Mesendoderm (in vitro differentiated cells): ENCODE results near the gene PCDHGB5.
A peak's percentile ranks its signal among the peaks of the same experiment; 100 is the strongest.
"Not testable (repeated sequence)": the region's sequence is repeated elsewhere in the genome, so short reads cannot be mapped to it uniquely, and the experiment has no call there.

Experiments used
- DNase-seq: peaks from one replicate; pipeline ENCODE4 v3.0.0; 2013
- H2AK5ac ChIP-seq: 2 replicates; pipeline ENCODE4 v1.6.1; 2013; ENCODE audit warnings: low read length, inconsistent platforms
- H2BK120ac ChIP-seq: 2 replicates; pipeline ENCODE4 v1.6.1; 2013; ENCODE audit warnings: low read depth, mild to moderate bottlenecking, low read length, moderate library complexity, mixed read lengths
- H2BK15ac ChIP-seq: replicated peaks from 2 replicates; pipeline ENCODE4 v1.6.1; 2013; ENCODE audit warnings: low read depth, mild to moderate bottlenecking, moderate library complexity
- H2BK5ac ChIP-seq: 2 replicates; pipeline ENCODE4 v1.6.1; 2013; ENCODE audit warnings: low read length, inconsistent platforms
- H3K18ac ChIP-seq: 2 replicates; pipeline ENCODE4 v1.6.1; 2013; ENCODE audit warnings: mild to moderate bottlenecking, low read length, mixed read lengths
- H3K23ac ChIP-seq: one replicate; pipeline ENCODE4 v1.6.1; 2013; ENCODE audit warnings: low read length
- H3K27ac ChIP-seq: 2 replicates; pipeline ENCODE4 v1.5.1; 2013; ENCODE audit warnings: low read depth, mild to moderate bottlenecking, inconsistent platforms, low read length, moderate library complexity
- H3K27me3 ChIP-seq: 2 replicates; pipeline ENCODE4 v1.6.1; 2013; ENCODE audit warnings: low read length, control low read depth, mild to moderate bottlenecking, inconsistent platforms; ENCODE audit not compliant: insufficient read depth, poor library complexity
- H3K36me3 ChIP-seq: 2 replicates; pipeline ENCODE4 v1.6.1; 2013; ENCODE audit warnings: low read length, inconsistent platforms; ENCODE audit not compliant: control insufficient read depth, insufficient read depth
- H3K4ac ChIP-seq: one replicate; pipeline ENCODE4 v1.6.1; 2013; ENCODE audit warnings: low read depth, mild to moderate bottlenecking, low read length, moderate library complexity
- H3K4me1 ChIP-seq: 2 replicates; pipeline ENCODE4 v1.6.1; 2013; ENCODE audit warnings: low read depth, low read length, inconsistent platforms; ENCODE audit not compliant: control insufficient read depth
- H3K4me2 ChIP-seq: 2 replicates; pipeline ENCODE4 v1.6.1; 2013; ENCODE audit warnings: low read length
- H3K4me3 ChIP-seq: 2 replicates; pipeline ENCODE4 v1.5.1; 2013; ENCODE audit warnings: mild to moderate bottlenecking, low read length
- H3K56ac ChIP-seq: one replicate; pipeline ENCODE4 v1.6.1; 2013; ENCODE audit warnings: low read length
- H3K79me1 ChIP-seq: 2 replicates; pipeline ENCODE4 v1.6.1; 2013; ENCODE audit warnings: low read length, inconsistent platforms
- H3K79me2 ChIP-seq: 2 replicates; pipeline ENCODE4 v1.6.1; 2013; ENCODE audit warnings: mild to moderate bottlenecking, low read length; ENCODE audit not compliant: control insufficient read depth, insufficient read depth
- H3K9ac ChIP-seq: 2 replicates; pipeline ENCODE4 v1.6.1; 2013; ENCODE audit warnings: low read length, inconsistent platforms
- H4K5ac ChIP-seq: one replicate; pipeline ENCODE4 v1.6.1; 2013; ENCODE audit warnings: low read length
- H4K8ac ChIP-seq: one replicate; pipeline ENCODE4 v1.6.1; 2013; ENCODE audit warnings: low read depth, mild to moderate bottlenecking, control low read depth, low read length, moderate library complexity
- WGBS: extraction: QIAGEN DNeasy Blood & Tissue Kit; methylation state at CpG from one replicate; pipeline ENCODE4 v1.1.7; 2013; ENCODE audit warnings: low lambda C conversion rate, missing lambda C conversion rate; ENCODE audit not compliant: insufficient coverage; ENCODE audit errors: extremely low coverage; 5-methylcytosine and 5-hydroxymethylcytosine counted together

Gene PCDHGB5

GRCh38 chr5:141384471-141385267 is 13.1 kb upstream of the PCDHGB5 start:
- no peak for DNase-seq
- Histone ChIP-seq H3K56ac (no peak overlapping the region), H3K27ac (no peak overlapping the region), H3K4me3 (no peak overlapping the region), H3K79me1 (no peaks in the 10 kb centered on the region), H4K5ac (no peak overlapping the region), H2BK120ac (no peak overlapping the region), H3K18ac (no peak overlapping the region), H3K79me2 (no peaks in the 10 kb centered on the region), H3K4ac (no peak overlapping the region), H2BK15ac (no peak overlapping the region), H3K36me3 (no peaks in the 10 kb centered on the region), H3K23ac (no peak overlapping the region), H3K4me1 (no peaks in the 10 kb centered on the region), H3K9ac (no peak overlapping the region), H4K8ac (no peak overlapping the region), H2BK5ac (no peak overlapping the region), H3K4me2 (no peak overlapping the region), H2AK5ac (no peak overlapping the region), H3K27me3 (no peaks in the 10 kb centered on the region)
- WGBS = no CpG with 5 or more reads among the region's 43 CpGs

GRCh38 chr5:141387557-141388311 is 10.0 kb upstream of the PCDHGB5 start, which contains the start of gene PCDHGB4:
Gene PCDHGB4 (plus strand): TSS chr5:141387698. CDS start chr5:141387885, 187 bp downstream.
- WGBS = no CpG with 5 or more reads among the region's 40 CpGs
- H3K56ac ChIP-seq, H3K18ac ChIP-seq, H4K5ac ChIP-seq, H2BK15ac ChIP-seq, H3K23ac ChIP-seq, H3K4me3 ChIP-seq, H3K79me2 ChIP-seq, H3K4ac ChIP-seq, H2AK5ac ChIP-seq, H3K79me1 ChIP-seq, H3K4me1 ChIP-seq, H3K36me3 ChIP-seq, H3K4me2 ChIP-seq, H3K27ac ChIP-seq, H3K27me3 ChIP-seq, H2BK5ac ChIP-seq, H2BK120ac ChIP-seq, H4K8ac ChIP-seq, H3K9ac ChIP-seq: not testable (repeated sequence)
- DNase-seq = peak; percentile 65

- no peak overlapping the region for H3K23ac ChIP-seq
- no peak overlapping the region for H2AK5ac ChIP-seq
- H2BK15ac ChIP-seq = no peak overlapping the region
- no peaks in the 10 kb centered on the region for H3K4me1 ChIP-seq
- no peaks in the 10 kb centered on the region for H3K36me3 ChIP-seq
- WGBS = no CpG with 5 or more reads among the region's 10 CpGs
- no peak overlapping the region for H4K8ac ChIP-seq
- H2BK5ac ChIP-seq = no peak overlapping the region
- no peaks in the 10 kb centered on the region for H3K27me3 ChIP-seq
- no peak overlapping the region for H3K9ac ChIP-seq
- H3K56ac ChIP-seq = no peak overlapping the region
- H4K5ac ChIP-seq = no peak overlapping the region
- no peaks in the 10 kb centered on the region for H3K79me2 ChIP-seq
- no peak overlapping the region for H3K4me2 ChIP-seq
- H3K27ac ChIP-seq = no peak overlapping the region
- no peak overlapping the region for H2BK120ac ChIP-seq
- no peak overlapping the region for H3K18ac ChIP-seq
- no peak overlapping the region for H3K4ac ChIP-seq
- no peak overlapping the region for H3K4me3 ChIP-seq
- H3K79me1 ChIP-seq = no peaks in the 10 kb centered on the region
- no peak for DNase-seq
Measured at GRCh38 chr5:141388661-141389060, 9.1 kb upstream of the PCDHGB5 start.

GRCh38 chr5:141389153-141390042 is 8.3 kb upstream of the PCDHGB5 start:
- Histone ChIP-seq H2BK120ac (no peak overlapping the region), H3K79me1 (no peaks in the 10 kb centered on the region), H3K9ac (no peak overlapping the region), H3K4ac (no peak overlapping the region), H4K8ac (no peak overlapping the region), H3K23ac (no peak overlapping the region), H3K4me2 (no peak overlapping the region), H2BK5ac (no peak overlapping the region), H3K4me3 (no peak overlapping the region), H3K4me1 (no peaks in the 10 kb centered on the region), H3K56ac (no peak overlapping the region), H3K36me3 (no peaks in the 10 kb centered on the region), H2AK5ac (no peak overlapping the region), H3K18ac (no peak overlapping the region), H4K5ac (no peak overlapping the region), H3K27ac (no peak overlapping the region), H3K27me3 (no peaks in the 10 kb centered on the region), H2BK15ac (no peak overlapping the region), H3K79me2 (no peaks in the 10 kb centered on the region)
- DNase-seq = no peak
- WGBS = no CpG with 5 or more reads among the region's 77 CpGs

- Histone ChIP-seq H3K79me2 (no peaks in the 10 kb centered on the region), H3K4me1 (no peaks in the 10 kb centered on the region), H2BK15ac (no peak within 1 kb of the TSS), H3K56ac (no peak within 1 kb of the TSS), H3K18ac (no peak within 1 kb of the TSS), H3K27me3 (no peaks in the 10 kb centered on the region), H4K5ac (no peak within 1 kb of the TSS), H3K79me1 (no peaks in the 10 kb centered on the region), H3K36me3 (no peaks in the 10 kb centered on the region), H2AK5ac (no peak within 1 kb of the TSS), H3K23ac (no peak within 1 kb of the TSS), H3K4me3 (no peak within 1 kb of the TSS), H4K8ac (no peak within 1 kb of the TSS), H3K4me2 (no peak within 1 kb of the TSS), H2BK5ac (no peak within 1 kb of the TSS), H2BK120ac (no peak within 1 kb of the TSS), H3K4ac (no peak within 1 kb of the TSS), H3K27ac (no peak within 1 kb of the TSS), H3K9ac (no peak within 1 kb of the TSS)
- WGBS = 100% methylated on average over 1 of the region's 38 CpGs
- DNase-seq = no peak
Measured at GRCh38 chr5:141392429-141393198, 5.1 kb upstream of the PCDHGB5 start, which contains the start of gene PCDHGA8. Gene PCDHGA8 (plus strand): TSS chr5:141392633. CDS start chr5:141392814, 181 bp downstream.
